Keratinocyte (primary cell): ENCODE data around the gene TMC5. TPM values are rescaled to one million over a fixed set of nuclear protein-coding genes. Genes with fewer than 3 reads are reported as not detected.

Experiments used
- DNase-seq: peaks from one replicate; pipeline ENCODE4 v3.0.0-alpha.2; 2011; ENCODE audit warnings: low read depth, missing footprints, low spot score
- FAIRE-seq: peaks from 2 replicates; lab custom pipeline; 2011; peaks lifted over from hg19 to GRCh38; lab: Jason Lieb, UNC
- H2AFZ ChIP-seq: 2 replicates; pipeline ENCODE4 v1.6.0; 2012; ENCODE audit warnings: low read length, control low read depth, inconsistent platforms; ENCODE audit not compliant: control insufficient read depth
- H3K27ac ChIP-seq: 2 replicates; pipeline ENCODE4 v1.5.1; 2011; ENCODE audit warnings: low read length; ENCODE audit not compliant: control insufficient read depth, insufficient read depth
- H3K27me3 ChIP-seq: 3 replicates; pipeline ENCODE4 v1.6.0; 2011; ENCODE audit warnings: low read length; ENCODE audit not compliant: control insufficient read depth, insufficient read depth; ENCODE audit errors: extremely low read depth
- H3K36me3 ChIP-seq, 2 experiments: 2 replicates in 1 of 2; 3 replicates in 1 of 2; pipeline ENCODE4 v1.5.1; 2011; ENCODE audit warnings: low read length in 2 of 2, mild to moderate bottlenecking in 1 of 2; ENCODE audit not compliant: control insufficient read depth in 2 of 2, insufficient read depth in 2 of 2; ENCODE audit errors: extremely low read depth in 1 of 2
- H3K4me1 ChIP-seq: 3 replicates; pipeline ENCODE4 v1.5.1; 2011; ENCODE audit warnings: low read length; ENCODE audit not compliant: control insufficient read depth, insufficient read depth; ENCODE audit errors: extremely low read depth
- H3K4me2 ChIP-seq: 3 replicates; pipeline ENCODE4 v1.6.0; 2011; ENCODE audit warnings: low read depth, low read length; ENCODE audit not compliant: control insufficient read depth, insufficient read depth; ENCODE audit errors: extremely low read depth
- H3K4me3 ChIP-seq, 3 experiments: fragments of 200-600 bp in 1 of 3; sonication (generic) in 1 of 3; 2 replicates in 2 of 3; 3 replicates in 1 of 3; pipeline ENCODE4 v1.5.1; 2011 to 2016; ENCODE audit warnings: low read length in 3 of 3, mild to moderate bottlenecking in 3 of 3, control low read depth in 2 of 3, inconsistent platforms in 1 of 3, low read depth in 1 of 3, mixed read lengths in 1 of 3, mixed run types in 1 of 3, moderate library complexity in 1 of 3; ENCODE audit not compliant: control insufficient read depth in 2 of 3, insufficient read depth in 2 of 3; ENCODE audit errors: extremely low read depth in 1 of 3
- H3K79me2 ChIP-seq: 2 replicates; pipeline ENCODE4 v1.6.0; 2012; ENCODE audit warnings: low read length; ENCODE audit not compliant: control insufficient read depth, insufficient read depth
- H3K9ac ChIP-seq: 3 replicates; pipeline ENCODE4 v1.6.0; 2011; ENCODE audit warnings: low read length; ENCODE audit not compliant: control insufficient read depth, insufficient read depth; ENCODE audit errors: extremely low read depth
- H3K9me1 ChIP-seq: 3 replicates; pipeline ENCODE4 v1.6.0; 2011; ENCODE audit warnings: low read length; ENCODE audit not compliant: control insufficient read depth, insufficient read depth; ENCODE audit errors: extremely low read depth
- H3K9me3 ChIP-seq: 2 replicates; pipeline ENCODE4 v1.5.1; 2012; ENCODE audit warnings: low read depth, low read length; ENCODE audit not compliant: control insufficient read depth
- H4K20me1 ChIP-seq: 3 replicates; pipeline ENCODE4 v1.6.0; 2011; ENCODE audit warnings: low read length; ENCODE audit not compliant: control insufficient read depth, insufficient read depth; ENCODE audit errors: extremely low read depth
- CTCF ChIP-seq, 3 experiments: IDR thresholded peaks in 1 of 3; conservative IDR thresholded peaks in 1 of 3; optimal IDR thresholded peaks in 1 of 3; 2 replicates in 2 of 3; 3 replicates in 1 of 3; pipeline versions ENCODE3 to v1.5.1; 2011; ENCODE audit warnings: low read length in 3 of 3, mild to moderate bottlenecking in 3 of 3, moderate library complexity in 2 of 3, control low read depth in 1 of 3, inconsistent platforms in 1 of 3; ENCODE audit not compliant: insufficient read depth in 2 of 3; ENCODE audit errors: extremely low read depth in 1 of 3
- EZH2 ChIP-seq: IDR thresholded peaks from one replicate; pipeline ENCODE4 v1.6.1; 2012; ENCODE audit warnings: inconsistent platforms, mild to moderate bottlenecking, low read length, moderate library complexity
- dilution Hi-C: fragments of 300-500 bp; cut with MboI; formaldehyde crosslinking; loops from one replicate; pipeline ENCODE4 v1.7.0; 2020; ENCODE audit warnings: low sequenced_read_pairs; ENCODE audit not compliant: extremely low pct_ligation_motif_present
- polyA plus RNA-seq, 5 experiments: library from polyadenylated mRNA; depleted of rRNA in 3 of 5; stranded (reverse) in 3 of 5; stranded (forward) in 1 of 5; unstranded in 1 of 5; fragments of >200 nt; gene quantifications; 1 replicate in 1 of 5; 2 replicates in 3 of 5; 3 replicates in 1 of 5; pipeline versions ENCODE4 v1.2.1 to v1.2.3, GENCODE V29; 2011 to 2012; ENCODE audit warnings: missing spikeins in 2 of 5, low read depth in 1 of 5, low replicate concordance in 1 of 5

TMC5 gene
- polyA plus RNA-seq, 1 donor (not counting 4 experiments of a cell fraction or from before 2014, with no cell fraction given) = 0.18 TPM

- no peaks in the 10 kb centered on the region for H3K79me2 ChIP-seq
- no peak overlapping the region for H3K4me2 ChIP-seq
- no peaks in the 10 kb centered on the region for H3K4me1 ChIP-seq
- dilution Hi-C loops = no loop called here
- no peaks in the 10 kb centered on the region for H3K9me1 ChIP-seq
- DNase-seq (no peak), FAIRE-seq (no peak)
- H4K20me1 ChIP-seq = no peaks in the 10 kb centered on the region
- H3K27ac ChIP-seq = no peak overlapping the region
- H3K9me3 ChIP-seq = no peaks in the 10 kb centered on the region
- H3K36me3 ChIP-seq = no peaks in the 10 kb centered on the region
- no peaks in the 10 kb centered on the region for H3K27me3 ChIP-seq
- no peak overlapping the region for H3K4me3 ChIP-seq
- H3K9ac ChIP-seq = no peak overlapping the region
- TF ChIP-seq EZH2 (no peak), CTCF (optimal IDR thresholded peaks at IDR 0.05 in 1 of 3, IDR thresholded peaks at IDR 0.05 in 1 of 3, conservative IDR thresholded peaks at IDR 0.05 in 1 of 3; ENCODE audit: extremely low read depth in 1 of 3, insufficient read depth in 2 of 3, low read length in 3 of 3) (no peak)
- H2AFZ ChIP-seq = no peak overlapping the region
Observed at GRCh38 chr16:19446886-19447285, 29.2 kb downstream of the TMC5 start.

DNA sequence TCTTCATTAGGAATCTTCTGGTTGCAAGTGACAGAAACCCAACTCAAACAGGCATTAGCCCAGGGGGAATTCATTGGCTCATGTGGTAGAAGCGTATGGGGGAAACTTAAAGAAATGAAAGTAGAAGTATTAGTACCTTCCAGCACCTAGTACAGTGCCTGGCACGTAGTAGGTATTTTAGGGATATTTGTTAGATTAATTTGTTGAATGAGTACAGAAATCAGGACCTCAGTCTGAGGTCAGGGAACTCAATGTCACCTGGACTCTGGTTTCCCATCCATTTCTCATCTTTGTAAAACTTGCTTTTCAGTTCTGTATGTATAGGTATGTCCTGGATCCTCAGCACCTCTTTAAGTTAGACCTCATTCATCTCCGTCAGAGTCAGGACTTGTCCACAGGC lies 32.5 kb downstream of the TMC5 start:
- no peak overlapping the region for H2AFZ ChIP-seq
- H3K4me2 ChIP-seq = no peak overlapping the region
- H3K4me1 ChIP-seq = no peaks in the 10 kb centered on the region
- H3K4me3 ChIP-seq = no peak overlapping the region
- H4K20me1 ChIP-seq = no peaks in the 10 kb centered on the region
- DNase-seq (no peak), FAIRE-seq (no peak)
- no peak for TF ChIP-seq CTCF (optimal IDR thresholded peaks at IDR 0.05 in 1 of 3, IDR thresholded peaks at IDR 0.05 in 1 of 3, conservative IDR thresholded peaks at IDR 0.05 in 1 of 3; ENCODE audit: extremely low read depth in 1 of 3, insufficient read depth in 2 of 3, low read length in 3 of 3)
- no peak for TF ChIP-seq EZH2
- dilution Hi-C loops = no loop called here
- H3K36me3 ChIP-seq = no peaks in the 10 kb centered on the region
- no peaks in the 10 kb centered on the region for H3K27me3 ChIP-seq
- no peaks in the 10 kb centered on the region for H3K9me1 ChIP-seq
- no peaks in the 10 kb centered on the region for H3K9me3 ChIP-seq
- no peaks in the 10 kb centered on the region for H3K79me2 ChIP-seq
- H3K9ac ChIP-seq = no peak overlapping the region
- H3K27ac ChIP-seq = no peak overlapping the region
